Natural killer cell treated with Interleukin-12 subunit alpha and Interleukin-12 subunit beta and Interleukin-15 and Interleukin-18, amount 100 ng/mL, for 72 hours (primary cell): ENCODE data around the gene EIF3K. TPM values are rescaled to one million over a fixed set of nuclear protein-coding genes. Genes with fewer than 3 reads are reported as not detected.
A peak's percentile ranks its signal among the peaks of the same experiment; 100 is the strongest.
"Not testable (repeated sequence)": the region's sequence is repeated elsewhere in the genome, so short reads cannot be mapped to it uniquely, and the experiment has no call there.

Source experiments
- ATAC-seq, 2 donors: fragments of 150-1000 bp; cut with Tn5 transposase in 1 of 2; sonication (Bioruptor Pico), chemical (Tn5 transposase) in 1 of 2; 2 replicates each; pipeline ENCODE4 v1.10.0; 2021
- DNase-seq: peaks from one replicate; pipeline ENCODE4 v3.0.0; 2022; ENCODE audit warnings: low spot score
- H3K27ac Mint-ChIP-seq, 2 donors: 1 replicate in 1 of 2; 2 replicates in 1 of 2; pipeline ENCODE4 v1.8.0; 2022; ENCODE audit warnings: mixed read lengths in 2 of 2, mild to moderate bottlenecking in 1 of 2, moderate library complexity in 1 of 2
- H3K27me3 Mint-ChIP-seq, 2 donors: 1 replicate in 1 of 2; 2 replicates in 1 of 2; pipeline ENCODE4 v1.8.0; 2022; ENCODE audit warnings: mixed read lengths in 2 of 2
- H3K36me3 Mint-ChIP-seq: one replicate; pipeline ENCODE4 v1.8.0; 2022; ENCODE audit warnings: mixed read lengths
- H3K4me1 Mint-ChIP-seq, 2 donors: 1 replicate in 1 of 2; 2 replicates in 1 of 2; pipeline ENCODE4 v1.8.0; 2022; ENCODE audit warnings: low read depth in 2 of 2, mixed read lengths in 2 of 2, mild to moderate bottlenecking in 1 of 2
- H3K4me3 Mint-ChIP-seq: one replicate; pipeline ENCODE4 v1.8.0; 2022; ENCODE audit warnings: mixed read lengths
- H3K9me3 Mint-ChIP-seq: 2 replicates; pipeline ENCODE4 v1.8.0; 2022; ENCODE audit warnings: mixed read lengths
- total RNA-seq, 2 donors: library from RNA; stranded (reverse); gene quantifications; one replicate each; pipeline ENCODE4 v1.2.3, GENCODE V29; 2022

Gene EIF3K, protein sequence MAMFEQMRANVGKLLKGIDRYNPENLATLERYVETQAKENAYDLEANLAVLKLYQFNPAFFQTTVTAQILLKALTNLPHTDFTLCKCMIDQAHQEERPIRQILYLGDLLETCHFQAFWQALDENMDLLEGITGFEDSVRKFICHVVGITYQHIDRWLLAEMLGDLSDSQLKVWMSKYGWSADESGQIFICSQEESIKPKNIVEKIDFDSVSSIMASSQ
- 100 to 1,000 TPM; 216 to 286 TPM for total RNA-seq

DNA sequence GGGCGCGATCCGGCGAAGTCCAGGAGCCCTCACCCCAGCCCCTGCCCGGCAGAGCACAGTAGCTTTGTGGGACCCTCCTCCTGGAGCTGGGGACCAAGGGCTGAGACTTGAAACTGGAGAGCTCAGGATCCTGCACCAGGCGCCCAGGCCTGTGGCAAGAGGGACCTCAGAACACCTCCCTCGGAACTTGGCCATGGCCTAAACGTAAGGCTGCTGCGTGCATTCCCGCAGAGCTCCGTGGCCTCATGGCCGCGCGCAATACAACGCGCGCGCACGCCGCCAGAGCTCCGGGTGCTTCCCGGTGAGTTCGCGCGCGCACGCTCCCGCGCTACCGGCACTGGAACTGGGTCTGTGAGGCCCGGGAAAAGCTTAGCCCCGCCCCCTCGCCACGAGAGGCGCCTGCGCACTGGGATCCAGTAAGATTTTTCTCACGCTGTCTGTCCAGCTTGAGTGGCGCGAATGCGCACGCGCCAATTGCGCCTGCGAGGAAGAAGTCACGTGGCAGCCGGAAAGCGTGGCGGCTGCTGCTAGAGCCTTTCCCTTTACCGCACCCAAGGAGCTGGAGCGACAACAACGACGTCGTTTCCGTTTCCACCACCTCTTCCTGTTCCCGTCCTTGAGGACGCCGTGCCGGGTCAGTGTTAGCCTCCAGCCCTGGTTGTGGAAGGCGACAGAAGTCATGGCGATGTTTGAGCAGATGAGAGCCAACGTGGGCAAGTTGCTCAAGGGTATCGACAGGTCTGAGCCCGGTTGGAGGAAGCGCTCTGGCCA, at the start of gene EIF3K:
Gene EIF3K, plus strand, starts transcription at position 599 of the 771 bp plus-strand sequence. Its CDS starts 81 bp downstream, at position 680.
- Mint-ChIP-seq H3K27ac (peak within 1 kb of the TSS; percentile 89 to 98), H3K4me3 (peak within 1 kb of the TSS; percentile 99), H3K4me1 (peaks cover 42 to 47% of the 10 kb centered on the region in 2 donors), H3K36me3 (peaks cover 24% of the 10 kb centered on the region), H3K27me3 (no peaks in the 10 kb centered on the region), H3K9me3 (no peaks in the 10 kb centered on the region)
- DNase-seq (peak; percentile 98), ATAC-seq (peak; percentile 83 to 91)

DNA sequence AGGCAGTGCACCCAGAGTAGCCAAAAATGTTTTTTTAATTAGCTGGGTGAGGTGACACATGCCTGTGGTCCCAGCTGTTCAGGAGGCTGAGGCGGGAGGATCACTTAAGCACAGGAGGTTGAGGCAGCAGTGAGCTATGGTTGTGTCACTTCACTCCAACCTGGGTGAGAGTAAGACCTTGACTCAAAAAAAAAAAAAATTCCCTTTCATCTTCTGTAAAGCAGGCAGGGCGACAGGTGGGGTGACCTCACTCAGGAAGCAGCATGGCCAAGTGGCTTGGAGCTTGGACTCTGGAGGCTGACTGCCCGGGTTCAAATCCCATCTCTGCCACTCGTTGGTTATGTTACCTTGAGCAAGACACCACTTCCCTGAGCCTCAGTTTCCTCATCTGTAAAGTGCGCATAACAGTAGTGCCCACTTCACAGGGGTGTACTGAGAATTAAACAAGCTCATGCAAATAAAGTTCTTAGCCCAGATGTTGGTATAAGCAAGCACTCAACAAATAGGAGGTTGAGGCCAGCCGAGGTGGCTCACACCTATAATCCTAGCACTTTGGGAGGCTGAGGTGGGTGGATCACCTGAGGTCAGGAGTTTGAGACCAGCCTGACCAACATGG, 49.5 kb upstream of the EIF3K start:
- DNase-seq, result no peak
- Mint-ChIP-seq H3K9me3 (no peaks in the 10 kb centered on the region), H3K4me1 (peaks cover 4 to 5% of the 10 kb centered on the region in 2 donors), H3K27me3 (peaks cover 0 to 8% of the 10 kb centered on the region in 2 donors), H3K27ac (no peak overlapping the region), H3K36me3 (no peaks in the 10 kb centered on the region), H3K4me3 (no peak overlapping the region)
- ATAC-seq, result no peak

DNA sequence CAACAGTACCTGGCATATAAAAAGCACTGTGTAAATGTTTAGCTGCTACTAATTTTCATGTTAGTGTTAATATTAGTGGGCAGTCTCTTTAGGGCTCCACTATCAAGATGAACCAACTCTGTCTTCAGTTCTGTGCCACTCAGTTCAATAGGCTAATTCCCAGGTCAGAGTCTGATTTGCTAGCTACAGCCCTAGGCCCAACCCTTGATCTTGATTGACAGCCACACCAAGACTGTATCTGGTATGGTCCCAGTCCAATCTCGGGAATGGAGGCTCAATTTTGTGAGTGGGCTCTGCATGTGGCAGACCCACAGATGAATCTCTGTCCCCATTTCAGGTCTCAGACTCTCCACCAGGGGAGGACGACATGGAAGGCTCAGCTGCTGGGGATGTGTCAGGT, 47.3 kb upstream of the EIF3K start:
- DNase-seq (no peak), ATAC-seq (peak in 1 of 2 donors; percentile 10)
- Mint-ChIP-seq H3K4me3 (no peak overlapping the region), H3K4me1 (no peaks in the 10 kb centered on the region), H3K9me3 (no peaks in the 10 kb centered on the region), H3K36me3 (no peaks in the 10 kb centered on the region), H3K27me3 (peaks cover 0 to 3% of the 10 kb centered on the region in 2 donors), H3K27ac (no peak overlapping the region)

- Mint-ChIP-seq H3K9me3 (no peaks in the 10 kb centered on the region), H3K4me1 (no peaks in the 10 kb centered on the region), H3K4me3 (no peak overlapping the region), H3K27ac (no peak overlapping the region), H3K27me3 (no peaks in the 10 kb centered on the region), H3K36me3 (no peaks in the 10 kb centered on the region)
- ATAC-seq, result no peak
- no peak for DNase-seq
These were observed 41.2 kb upstream of the EIF3K start for GRCh38 chr19:38577826-38578225.

DNA sequence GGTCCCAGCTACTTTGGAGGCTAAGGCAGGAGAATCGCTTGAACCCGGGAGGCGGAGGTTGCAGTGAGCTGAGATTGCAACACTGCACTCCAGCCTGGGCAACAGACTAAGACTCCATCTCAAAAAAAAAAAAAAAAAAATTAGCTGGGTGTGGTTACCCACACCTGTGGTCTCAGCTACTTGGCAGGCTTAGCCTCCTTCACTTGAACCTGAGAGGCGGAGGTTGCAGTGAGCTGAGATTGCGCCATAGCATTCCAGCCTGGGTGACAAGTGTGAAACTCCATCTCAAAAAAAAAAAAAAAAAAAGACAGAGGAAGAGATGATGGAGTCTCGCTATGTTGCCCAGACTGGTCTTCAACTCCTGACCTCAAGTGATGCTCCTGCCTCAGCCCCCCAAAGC, 39.7 kb upstream of the EIF3K start:
- not testable (repeated sequence) for H3K27ac Mint-ChIP-seq, H3K4me1 Mint-ChIP-seq, H3K4me3 Mint-ChIP-seq, H3K27me3 Mint-ChIP-seq, H3K9me3 Mint-ChIP-seq, H3K36me3 Mint-ChIP-seq, DNase-seq
- ATAC-seq, result peak in 1 of 2 donors; percentile 20

DNA sequence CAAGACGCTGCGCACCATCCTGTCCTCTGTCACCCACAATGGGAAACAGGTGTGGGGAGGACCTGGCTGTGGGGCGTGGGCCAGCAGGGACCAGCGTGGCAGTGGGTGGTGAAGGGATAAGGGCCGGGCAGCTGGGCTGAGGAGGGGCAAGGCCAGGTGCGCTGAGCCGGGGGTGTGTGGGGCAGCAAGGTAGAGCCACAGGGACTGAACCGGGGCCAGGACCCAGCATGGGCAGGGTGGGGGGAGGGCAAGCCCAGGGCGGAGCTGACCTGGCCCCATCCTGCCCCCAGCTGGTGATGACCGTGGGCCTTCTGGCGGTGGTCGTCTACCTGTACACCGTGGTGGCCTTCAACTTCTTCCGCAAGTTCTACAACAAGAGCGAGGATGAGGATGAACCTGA, 38.9 kb upstream of the EIF3K start:
- Mint-ChIP-seq H3K4me3 (no peak overlapping the region), H3K27me3 (no peaks in the 10 kb centered on the region), H3K27ac (no peak overlapping the region), H3K36me3 (no peaks in the 10 kb centered on the region), H3K4me1 (peaks cover 5% of the 10 kb centered on the region in 2 donors), H3K9me3 (no peaks in the 10 kb centered on the region)
- ATAC-seq, result peak in 1 of 2 donors; percentile 48
- no peak for DNase-seq

GRCh38 chr19:38583219-38583984, 35.6 kb upstream of the EIF3K start:
- H3K36me3 Mint-ChIP-seq, result peaks cover 5% of the 10 kb centered on the region
- no peak overlapping the region for H3K4me3 Mint-ChIP-seq
- peak overlapping the region in 1 of 2 donors; percentile 1 for H3K27ac Mint-ChIP-seq
- peaks cover 5 to 9% of the 10 kb centered on the region in 2 donors for H3K4me1 Mint-ChIP-seq
- H3K9me3 Mint-ChIP-seq, result no peaks in the 10 kb centered on the region
- H3K27me3 Mint-ChIP-seq, result no peaks in the 10 kb centered on the region
- ATAC-seq, result peak; percentile 32 to 50
- no peak for DNase-seq

DNA sequence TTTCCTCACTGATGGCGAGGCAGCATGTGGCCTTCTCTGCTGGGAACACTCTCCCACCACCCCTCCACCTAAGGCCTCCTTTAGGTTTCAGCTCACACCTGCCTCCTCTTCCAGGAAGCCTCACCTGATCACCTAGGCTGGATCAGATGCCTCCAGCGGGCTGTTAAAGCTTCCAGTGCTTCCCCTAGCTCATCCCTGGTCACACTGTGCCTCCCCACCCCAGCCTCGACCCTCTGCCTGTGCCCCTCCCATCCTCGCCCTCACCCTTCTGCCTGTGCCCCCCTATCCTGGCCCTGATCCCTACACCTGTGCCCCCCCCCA, 35.0 kb upstream of the EIF3K start:
- peaks cover 5% of the 10 kb centered on the region for H3K36me3 Mint-ChIP-seq
- H3K4me1 Mint-ChIP-seq, result peaks cover 5 to 9% of the 10 kb centered on the region in 2 donors
- ATAC-seq (no peak), DNase-seq (no peak)
- H3K4me3 Mint-ChIP-seq, result no peak overlapping the region
- no peaks in the 10 kb centered on the region for H3K9me3 Mint-ChIP-seq
- H3K27me3 Mint-ChIP-seq, result no peaks in the 10 kb centered on the region
- H3K27ac Mint-ChIP-seq, result peak overlapping the region in 1 of 2 donors; percentile 1

- Mint-ChIP-seq H3K27ac (peak overlapping the region; percentile 17 to 24), H3K9me3 (no peaks in the 10 kb centered on the region), H3K4me3 (no peak overlapping the region), H3K4me1 (peaks cover 5 to 9% of the 10 kb centered on the region in 2 donors), H3K27me3 (no peaks in the 10 kb centered on the region), H3K36me3 (peaks cover 5% of the 10 kb centered on the region)
- no peak for ATAC-seq
- no peak for DNase-seq
These were observed 31.4 kb upstream of the EIF3K start for GRCh38 chr19:38587562-38587961.

DNA sequence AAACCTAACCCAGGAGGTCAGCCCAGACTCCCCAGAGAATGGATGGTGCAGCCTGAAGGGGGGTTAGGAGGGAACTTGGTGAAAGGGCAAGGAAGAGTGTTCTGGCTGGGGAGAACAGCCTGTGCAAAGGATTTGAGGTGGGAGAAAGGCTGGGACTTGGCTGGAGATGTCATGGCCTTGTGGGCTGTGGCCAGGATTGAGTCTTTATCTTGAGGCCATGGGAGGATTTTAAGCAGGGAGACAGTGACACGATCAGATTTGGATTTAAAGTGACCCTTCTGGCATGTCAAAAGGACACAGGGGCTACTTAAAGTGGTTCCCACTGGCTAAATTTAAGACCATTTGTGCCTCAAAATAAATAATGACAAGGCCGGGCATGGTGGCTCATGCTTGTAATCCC, 30.9 kb upstream of the EIF3K start:
- H3K36me3 Mint-ChIP-seq, result peaks cover 5% of the 10 kb centered on the region
- H3K4me3 Mint-ChIP-seq, result no peak overlapping the region
- H3K9me3 Mint-ChIP-seq, result no peaks in the 10 kb centered on the region
- ATAC-seq (no peak), DNase-seq (no peak)
- peaks cover 5 to 9% of the 10 kb centered on the region in 2 donors for H3K4me1 Mint-ChIP-seq
- H3K27ac Mint-ChIP-seq, result peak overlapping the region; percentile 17 to 24
- H3K27me3 Mint-ChIP-seq, result no peaks in the 10 kb centered on the region

- Mint-ChIP-seq H3K27ac (no peak overlapping the region), H3K4me3 (no peak overlapping the region), H3K27me3 (no peaks in the 10 kb centered on the region), H3K36me3 (peaks cover 2% of the 10 kb centered on the region), H3K9me3 (no peaks in the 10 kb centered on the region), H3K4me1 (peaks cover 0 to under 1% of the 10 kb centered on the region in 2 donors)
- DNase-seq (no peak), ATAC-seq (no peak)
These were observed 26.0 kb upstream of the EIF3K start for GRCh38 chr19:38592940-38593339.

- Mint-ChIP-seq H3K36me3 (peaks cover 7% of the 10 kb centered on the region), H3K27ac (no peak overlapping the region), H3K4me1 (no peaks in the 10 kb centered on the region), H3K4me3 (no peak overlapping the region), H3K9me3 (no peaks in the 10 kb centered on the region), H3K27me3 (no peaks in the 10 kb centered on the region)
- ATAC-seq (peak; percentile 49 to 60), DNase-seq (no peak)
These were observed 22.7 kb upstream of the EIF3K start for GRCh38 chr19:38596057-38596981.

GRCh38 chr19:38597075-38597474, 21.9 kb upstream of the EIF3K start:
- Mint-ChIP-seq H3K27me3 (no peaks in the 10 kb centered on the region), H3K9me3 (no peaks in the 10 kb centered on the region), H3K27ac (no peak overlapping the region), H3K4me3 (no peak overlapping the region), H3K36me3 (peaks cover 7% of the 10 kb centered on the region), H3K4me1 (no peaks in the 10 kb centered on the region)
- DNase-seq (no peak), ATAC-seq (no peak)
